ENCODE results near the gene HYOU1. TPM values are rescaled to one million over a fixed set of nuclear protein-coding genes. Genes with fewer than 3 reads are reported as not detected.

HYOU1 gene
- total and polyA plus RNA-seq, 2 experiments from 2014 or later, result 122 to 168 TPM

GRCh38 chr11:119081682-119082260, 24.8 kb upstream of the HYOU1 start:
- Histone ChIP-seq H3K36me3 (replicated peaks; ENCODE audit: insufficient read depth, low read depth) (no peaks in the 10 kb centered on the region), H3K9me3 (ENCODE audit: low read depth) (no peaks in the 10 kb centered on the region), H3K4me2 (no peak overlapping the region), H3K4me3 (no peak overlapping the region), H4K20me1 (ENCODE audit: insufficient read depth, poor library complexity, severe bottlenecking) (no peaks in the 10 kb centered on the region), H3K27ac (no peak overlapping the region), H3K4me1 (ENCODE audit: insufficient read depth) (peaks cover 10% of the 10 kb centered on the region), H3K9me2 (replicated peaks; ENCODE audit: insufficient read depth) (no peaks in the 10 kb centered on the region), H3K27me3 (no peaks in the 10 kb centered on the region), H2AFZ (no peak overlapping the region), H3K79me2 (peaks cover 10% of the 10 kb centered on the region)
- no peak for DNase-seq (ENCODE audit: low spot score)
- 90% methylated on average over 7 of the region's 7 CpGs for WGBS (ENCODE audit: low lambda C conversion rate, missing lambda C conversion rate)
- TF ChIP-seq EZH2 (IDR thresholded peaks at IDR 0.05; ENCODE audit: borderline replicate concordance), result no peak
- no peak for TF ChIP-seq EZH2phosphoT487 (IDR thresholded peaks at IDR 0.05; ENCODE audit: low read depth, severe bottlenecking, unreplicated experiment)
- TF ChIP-seq CTCF (IDR thresholded peaks at IDR 0.05; ENCODE audit: poor library complexity), result no peak

- Histone ChIP-seq H3K27ac (no peak overlapping the region), H3K79me2 (no peaks in the 10 kb centered on the region), H4K20me1 (ENCODE audit: insufficient read depth, poor library complexity, severe bottlenecking) (no peaks in the 10 kb centered on the region), H3K4me3 (no peak overlapping the region), H2AFZ (no peak overlapping the region), H3K36me3 (replicated peaks; ENCODE audit: insufficient read depth, low read depth) (no peaks in the 10 kb centered on the region), H3K27me3 (no peaks in the 10 kb centered on the region), H3K9me2 (replicated peaks; ENCODE audit: insufficient read depth) (no peaks in the 10 kb centered on the region), H3K4me1 (ENCODE audit: insufficient read depth) (no peaks in the 10 kb centered on the region), H3K9me3 (ENCODE audit: low read depth) (no peaks in the 10 kb centered on the region), H3K4me2 (no peak overlapping the region)
- no peak for TF ChIP-seq EZH2 (IDR thresholded peaks at IDR 0.05; ENCODE audit: borderline replicate concordance)
- 95% methylated on average over 19 of the region's 19 CpGs for WGBS (ENCODE audit: low lambda C conversion rate, missing lambda C conversion rate)
- DNase-seq (ENCODE audit: low spot score), result no peak
Observed at GRCh38 chr11:119078675-119079420, 21.8 kb upstream of the HYOU1 start.

- 97% methylated on average over 11 of the region's 11 CpGs for WGBS (ENCODE audit: low lambda C conversion rate, missing lambda C conversion rate)
- no peaks in the 10 kb centered on the region for H3K79me2 ChIP-seq
- DNase-seq (ENCODE audit: low spot score), result no peak
- no peaks in the 10 kb centered on the region for H4K20me1 ChIP-seq (ENCODE audit: insufficient read depth, poor library complexity, severe bottlenecking)
- H3K9me2 ChIP-seq (replicated peaks; ENCODE audit: insufficient read depth), result no peaks in the 10 kb centered on the region
- no peaks in the 10 kb centered on the region for H3K4me1 ChIP-seq (ENCODE audit: insufficient read depth)
- no peaks in the 10 kb centered on the region for H3K9me3 ChIP-seq (ENCODE audit: low read depth)
- TF ChIP-seq EZH2phosphoT487 (IDR thresholded peaks at IDR 0.05; ENCODE audit: low read depth, severe bottlenecking, unreplicated experiment), result no peak
- no peak for TF ChIP-seq CTCF (IDR thresholded peaks at IDR 0.05; ENCODE audit: poor library complexity)
- TF ChIP-seq EZH2 (IDR thresholded peaks at IDR 0.05; ENCODE audit: borderline replicate concordance), result no peak
- H3K27me3 ChIP-seq, result no peaks in the 10 kb centered on the region
- no peak overlapping the region for H2AFZ ChIP-seq
- no peak overlapping the region for H3K27ac ChIP-seq
- no peak overlapping the region for H3K4me2 ChIP-seq
- H3K4me3 ChIP-seq, result no peak overlapping the region
- no peaks in the 10 kb centered on the region for H3K36me3 ChIP-seq (replicated peaks; ENCODE audit: insufficient read depth, low read depth)
Observed at GRCh38 chr11:119077839-119078238, 20.8 kb upstream of the HYOU1 start.
